Measurements from ENCODE around the gene CAPN14. TPM values are rescaled to one million over a fixed set of nuclear protein-coding genes. Genes with fewer than 3 reads are reported as not detected.

Gene CAPN14
- total RNA-seq, 4 donors from 2014 or later: 0.22 TPM; not detected in 3

GRCh38 chr2:31161637-31162036, 55.7 kb downstream of the CAPN14 start:
- TF ChIP-seq CTCF (IDR thresholded peaks at IDR 0.05; ENCODE audit: low read depth): no peak

- no peak for TF ChIP-seq CTCF (IDR thresholded peaks at IDR 0.05; ENCODE audit: low read depth)
These were observed 65.8 kb downstream of the CAPN14 start for GRCh38 chr2:31151501-31151900.

GRCh38 chr2:31150120-31150670, 67.1 kb downstream of the CAPN14 start:
- TF ChIP-seq CTCF (IDR thresholded peaks at IDR 0.05; ENCODE audit: low read depth): no peak

- TF ChIP-seq CTCF (IDR thresholded peaks at IDR 0.05; ENCODE audit: low read depth): no peak
These were observed 68.8 kb downstream of the CAPN14 start for GRCh38 chr2:31148514-31148913.

GRCh38 chr2:31147645-31148044, 69.7 kb downstream of the CAPN14 start:
- no peak for TF ChIP-seq CTCF (IDR thresholded peaks at IDR 0.05; ENCODE audit: low read depth)

- no peak for TF ChIP-seq CTCF (IDR thresholded peaks at IDR 0.05; ENCODE audit: low read depth)
These were observed 75.2 kb downstream of the CAPN14 start for GRCh38 chr2:31142110-31142509.

- TF ChIP-seq CTCF (IDR thresholded peaks at IDR 0.05; ENCODE audit: low read depth): no peak
These were observed 75.8 kb downstream of the CAPN14 start for GRCh38 chr2:31141443-31142085.

All from subcutaneous adipose tissue (tissue), 4 donors.